Fibroblast of lung (primary cell): ENCODE data around the gene CARMIL3. TPM values are rescaled to one million over a fixed set of nuclear protein-coding genes. Genes with fewer than 3 reads are reported as not detected.

Source experiments
- DNase-seq, 2 donors: peaks; one replicate each; pipeline versions ENCODE4 v3.0.0 to v3.0.0-alpha.2; 2010; ENCODE audit warnings: low read depth in 2 of 2
- H2AFZ ChIP-seq: 2 replicates; pipeline ENCODE4 v1.5.1; 2012; ENCODE audit warnings: low read length, control low read depth, inconsistent platforms
- H3K27ac ChIP-seq: 2 replicates; pipeline ENCODE4 v1.5.1; 2011; ENCODE audit warnings: low read length, control low read depth; ENCODE audit not compliant: insufficient read depth
- H3K27me3 ChIP-seq: 2 replicates; pipeline ENCODE4 v1.5.1; 2011; ENCODE audit warnings: mild to moderate bottlenecking, low read length; ENCODE audit not compliant: control insufficient read depth, insufficient read depth
- H3K36me3 ChIP-seq: 2 replicates; pipeline ENCODE4 v1.5.1; 2011; ENCODE audit warnings: low read length; ENCODE audit not compliant: control insufficient read depth, insufficient read depth
- H3K4me1 ChIP-seq: 2 replicates; pipeline ENCODE4 v1.5.1; 2011; ENCODE audit warnings: low read length; ENCODE audit not compliant: control insufficient read depth, insufficient read depth; ENCODE audit errors: extremely low read depth
- H3K4me2 ChIP-seq: 2 replicates; pipeline ENCODE4 v1.5.1; 2011; ENCODE audit warnings: low read length, control low read depth; ENCODE audit not compliant: insufficient read depth; ENCODE audit errors: extremely low read depth
- H3K4me3 ChIP-seq, 4 experiments: fragments of 200-600 bp in 1 of 4; sonication (generic) in 1 of 4; replicated peaks in 1 of 4; 2 replicates each; pipeline ENCODE4 v1.5.1; 2011 to 2016; ENCODE audit warnings: low read length in 4 of 4, low read depth in 3 of 4, mild to moderate bottlenecking in 3 of 4, control low read depth in 2 of 4, inconsistent platforms in 1 of 4, mixed read lengths in 1 of 4; ENCODE audit not compliant: insufficient read depth in 1 of 4; ENCODE audit errors: control extremely low read depth in 1 of 4
- H3K79me2 ChIP-seq: 2 replicates; pipeline ENCODE4 v1.5.1; 2012; ENCODE audit warnings: mild to moderate bottlenecking, low read length, inconsistent platforms; ENCODE audit not compliant: control insufficient read depth, insufficient read depth
- H3K9ac ChIP-seq: 2 replicates; pipeline ENCODE4 v1.5.1; 2011; ENCODE audit warnings: mild to moderate bottlenecking, low read length, control low read depth; ENCODE audit not compliant: insufficient read depth
- H3K9me3 ChIP-seq: 2 replicates; pipeline ENCODE4 v1.5.1; 2012; ENCODE audit warnings: low read depth, low read length; ENCODE audit not compliant: control insufficient read depth, insufficient read depth
- H4K20me1 ChIP-seq: 2 replicates; pipeline ENCODE4 v1.5.1; 2011; ENCODE audit warnings: low read length; ENCODE audit not compliant: control insufficient read depth, insufficient read depth; ENCODE audit errors: extremely low read depth
- CTCF ChIP-seq, 2 donors: IDR thresholded peaks in 1 of 2; conservative IDR thresholded peaks in 1 of 2; 1 replicate in 1 of 2; 2 replicates in 1 of 2; pipeline ENCODE4 v1.5.1; 2011 to 2012; ENCODE audit warnings: low read length in 2 of 2, control low read depth in 1 of 2, inconsistent platforms in 1 of 2, low read depth in 1 of 2, mild to moderate bottlenecking in 1 of 2
- EZH2 ChIP-seq: IDR thresholded peaks from 2 replicates; pipeline ENCODE4 v1.5.1; 2012; ENCODE audit warnings: low read length, control low read depth, mild to moderate bottlenecking; ENCODE audit errors: missing control alignments
- polyA plus RNA-seq, 2 donors: library from polyadenylated mRNA; depleted of rRNA in 1 of 2; stranded (reverse) in 1 of 2; unstranded in 1 of 2; fragments of >200 nt; gene quantifications; 2 replicates each; pipeline ENCODE4 v1.2.1, GENCODE V29; 2011 to 2012; ENCODE audit warnings: missing spikeins in 1 of 2
- total RNA-seq: library from RNA; depleted of rRNA; stranded (reverse); fragments of >200 nt; gene quantifications from 2 replicates; pipeline ENCODE4 v1.2.1, GENCODE V29; 2014

Gene CARMIL3
- total and polyA plus RNA-seq, 2 donors (not counting 1 experiment from before 2014, with no cell fraction given), result 0.17 TPM; not detected in 1

GRCh38 chr14:24066496-24067132 is 14.8 kb downstream of the CARMIL3 start:
- Histone ChIP-seq H3K4me3 (no peak overlapping the region), H3K4me1 (no peaks in the 10 kb centered on the region), H3K9me3 (no peaks in the 10 kb centered on the region), H3K27me3 (peaks cover 4% of the 10 kb centered on the region), H3K27ac (no peak overlapping the region), H4K20me1 (no peaks in the 10 kb centered on the region), H3K36me3 (no peaks in the 10 kb centered on the region), H3K4me2 (no peak overlapping the region), H2AFZ (no peak overlapping the region), H3K79me2 (no peaks in the 10 kb centered on the region), H3K9ac (no peak overlapping the region)
- no peak for DNase-seq
- no peak for TF ChIP-seq CTCF (conservative IDR thresholded peaks at IDR 0.05 in 1 of 2, IDR thresholded peaks at IDR 0.05 in 1 of 2; ENCODE audit: low read depth in 1 of 2, low read length in 2 of 2)
- no peak for TF ChIP-seq EZH2

GRCh38 chr14:24067133-24068082 is 15.6 kb downstream of the CARMIL3 start:
- Histone ChIP-seq H3K9ac (no peak overlapping the region), H3K9me3 (no peaks in the 10 kb centered on the region), H3K4me3 (no peak overlapping the region), H3K27ac (no peak overlapping the region), H3K79me2 (no peaks in the 10 kb centered on the region), H3K4me2 (no peak overlapping the region), H3K27me3 (peaks cover 6% of the 10 kb centered on the region), H3K36me3 (no peaks in the 10 kb centered on the region), H2AFZ (no peak overlapping the region), H3K4me1 (no peaks in the 10 kb centered on the region), H4K20me1 (no peaks in the 10 kb centered on the region)
- TF ChIP-seq EZH2, result no peak
- TF ChIP-seq CTCF (conservative IDR thresholded peaks at IDR 0.05 in 1 of 2, IDR thresholded peaks at IDR 0.05 in 1 of 2; ENCODE audit: low read depth in 1 of 2, low read length in 2 of 2), result no peak
- DNase-seq, result no peak

DNA sequence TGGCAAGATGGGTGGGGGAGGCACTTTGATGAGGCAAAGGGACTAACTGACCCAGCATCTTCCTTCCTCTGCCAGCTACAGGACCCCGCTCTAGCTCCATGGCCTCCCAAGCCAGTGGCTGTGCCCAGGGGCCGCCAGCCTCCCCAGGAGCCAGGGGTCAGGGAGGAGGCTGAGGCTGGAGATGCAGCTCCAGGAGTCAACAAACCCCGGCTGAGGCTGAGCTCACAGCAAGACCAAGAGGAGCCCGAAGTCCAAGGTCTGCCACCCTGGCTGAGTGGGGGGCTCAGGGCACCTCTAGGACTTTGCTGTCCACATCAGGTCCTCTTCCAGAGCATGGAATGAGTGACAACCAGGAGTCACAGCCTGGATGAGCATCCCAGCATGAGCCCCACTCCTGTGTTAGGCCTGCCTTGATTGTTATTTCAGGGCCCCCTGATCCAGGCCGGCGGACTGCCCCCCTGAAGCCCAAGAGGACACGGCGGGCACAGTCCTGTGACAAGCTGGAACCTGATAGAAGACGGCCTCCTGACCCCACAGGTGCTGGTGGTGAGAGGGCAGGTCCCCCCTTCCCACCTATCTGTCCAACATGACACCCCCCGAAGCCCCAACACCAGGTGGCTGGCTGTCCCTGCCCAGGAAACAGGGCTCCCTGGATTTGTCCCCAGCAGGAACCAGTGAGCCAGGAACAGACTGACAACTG is 17.1 kb downstream of the CARMIL3 start:
- H3K4me3 ChIP-seq, result no peak overlapping the region
- H3K36me3 ChIP-seq, result no peaks in the 10 kb centered on the region
- H2AFZ ChIP-seq, result no peak overlapping the region
- no peak overlapping the region for H3K4me2 ChIP-seq
- no peaks in the 10 kb centered on the region for H4K20me1 ChIP-seq
- DNase-seq, result no peak
- H3K79me2 ChIP-seq, result no peaks in the 10 kb centered on the region
- H3K9ac ChIP-seq, result no peak overlapping the region
- H3K4me1 ChIP-seq, result no peaks in the 10 kb centered on the region
- H3K27me3 ChIP-seq, result peaks cover 9% of the 10 kb centered on the region
- no peak overlapping the region for H3K27ac ChIP-seq
- TF ChIP-seq EZH2 (no peak), CTCF (conservative IDR thresholded peaks at IDR 0.05 in 1 of 2, IDR thresholded peaks at IDR 0.05 in 1 of 2; ENCODE audit: low read depth in 1 of 2, low read length in 2 of 2) (no peak)
- H3K9me3 ChIP-seq, result no peaks in the 10 kb centered on the region
